NB4 (cell line): ENCODE results near the gene SLC9A6.
"Not testable (repeated sequence)": the region's sequence is repeated elsewhere in the genome, so short reads cannot be mapped to it uniquely, and the experiment has no call there.

Experiments used
- DNase-seq: peaks from one replicate; pipeline ENCODE4 v3.0.0; 2010; ENCODE audit warnings: low read depth
- H3K4me3 ChIP-seq: one replicate; pipeline ENCODE4 v1.5.1; 2011; ENCODE audit warnings: mild to moderate bottlenecking, low read depth, low read length, moderate library complexity
- CTCF ChIP-seq: IDR thresholded peaks from one replicate; pipeline ENCODE4 v1.5.1; 2012; ENCODE audit warnings: low read depth, low read length
- MAX ChIP-seq: IDR thresholded peaks from 2 replicates; pipeline ENCODE4 v1.6.1; 2011; ENCODE audit warnings: low read depth, low read length
- MYC ChIP-seq: IDR thresholded peaks from 2 replicates; pipeline ENCODE4 v1.6.1; 2011; ENCODE audit warnings: low read depth, low read length
- POLR2A ChIP-seq: IDR thresholded peaks from 2 replicates; pipeline ENCODE4 v1.6.1; 2011; ENCODE audit warnings: mild to moderate bottlenecking; ENCODE audit not compliant: insufficient read length; ENCODE audit errors: extremely low read depth

SLC9A6 gene

GRCh38 chrX:136065044-136065671 is 79.9 kb downstream of the SLC9A6 start:
- no peak for TF ChIP-seq MAX
- peak; percentile 6 for DNase-seq
- H3K4me3 ChIP-seq: no peak overlapping the region

- DNase-seq: no peak
- no peak overlapping the region for H3K4me3 ChIP-seq
- no peak for TF ChIP-seq MAX
- no peak for TF ChIP-seq POLR2A
- TF ChIP-seq CTCF: no peak
- no peak for TF ChIP-seq MYC
Observed at GRCh38 chrX:136067097-136067496, 81.9 kb downstream of the SLC9A6 start.

- H3K4me3 ChIP-seq: no peak overlapping the region
- DNase-seq: no peak
- TF ChIP-seq MAX: no peak
Observed at GRCh38 chrX:136067966-136068365, 82.7 kb downstream of the SLC9A6 start.

- no peak overlapping the region for H3K4me3 ChIP-seq
- no peak for TF ChIP-seq POLR2A
- TF ChIP-seq MYC: no peak
- TF ChIP-seq CTCF: no peak
- no peak for TF ChIP-seq MAX
- no peak for DNase-seq
Observed at GRCh38 chrX:136076942-136077341, 91.7 kb downstream of the SLC9A6 start.

GRCh38 chrX:136080766-136081165 is 95.5 kb downstream of the SLC9A6 start:
- TF ChIP-seq POLR2A: no peak
- TF ChIP-seq MYC: no peak
- TF ChIP-seq MAX: no peak
- TF ChIP-seq CTCF: no peak
- no peak overlapping the region for H3K4me3 ChIP-seq
- no peak for DNase-seq

GRCh38 chrX:136086521-136086920 is 101.3 kb downstream of the SLC9A6 start:
- DNase-seq: peak; percentile 32
- H3K4me3 ChIP-seq: no peak overlapping the region
- 0 out of 2 replicates have a peak, but pooled peaks have one; percentile 10 for TF ChIP-seq MAX
- TF ChIP-seq CTCF: no peak

GRCh38 chrX:136091898-136092297 is 106.7 kb downstream of the SLC9A6 start:
- DNase-seq, H3K4me3 ChIP-seq: not testable (repeated sequence)
